ENCODE measurements around the gene FUT8.

GRCh38 chr14:65750906-65751305 is 338.4 kb downstream of the FUT8 start:
- TF ChIP-seq CTCF (IDR thresholded peaks at IDR 0.05) (no peak), EZH2 (IDR thresholded peaks at IDR 0.05; ENCODE audit: borderline replicate concordance, insufficient read depth, low read depth, low read length, poor library complexity, severe bottlenecking) (no peak)
